HL-60 (cell line): Measurements from ENCODE around the gene FARS2.

ENCODE experiments used
- DNase-seq, 2 experiments: peaks; one replicate each; pipeline ENCODE4 v3.0.0-alpha.2; 2010 to 2020; ENCODE audit warnings: low read depth in 1 of 2, low spot score in 1 of 2
- H3K27ac ChIP-seq: fragments of 250-450 bp; sonication (Bioruptor Pico); replicated peaks from 2 replicates; pipeline ENCODE4 v1.5.1; 2020; ENCODE audit warnings: mild to moderate bottlenecking, moderate library complexity
- H3K27me3 ChIP-seq: fragments of 250-450 bp; sonication (Bioruptor Pico); 2 replicates; pipeline ENCODE4 v1.5.1; 2021; ENCODE audit warnings: mild to moderate bottlenecking, moderate library complexity; ENCODE audit not compliant: insufficient read depth, poor library complexity, severe bottlenecking
- H3K4me3 ChIP-seq: replicated peaks from 2 replicates; pipeline ENCODE4 v1.5.1; 2011; ENCODE audit warnings: mild to moderate bottlenecking, control low read depth, low read length; ENCODE audit not compliant: insufficient read depth
- GABPA ChIP-seq: IDR thresholded peaks from 2 replicates; pipeline ENCODE4 v1.6.1; 2012; ENCODE audit warnings: low read depth
- POLR2AphosphoS5 ChIP-seq: IDR thresholded peaks from 2 replicates; pipeline ENCODE4 v1.6.1; 2012; ENCODE audit warnings: low read depth
- SPI1 ChIP-seq: IDR thresholded peaks from 2 replicates; pipeline ENCODE4 v1.6.1; 2012; ENCODE audit warnings: low read depth, mild to moderate bottlenecking, borderline replicate concordance
- TF ChIP-seq, protein P1 (sequence below): IDR thresholded peaks from 2 replicates; pipeline ENCODE4 v1.6.1; 2012; ENCODE audit warnings: low read depth; ENCODE audit not compliant: insufficient replicate concordance
- TF ChIP-seq, protein P2 (sequence below): IDR thresholded peaks from one replicate; pipeline ENCODE4 v1.5.1; 2011; ENCODE audit warnings: low read length, control low read depth, inconsistent platforms; ENCODE audit not compliant: insufficient read depth

Gene FARS2

DNA sequence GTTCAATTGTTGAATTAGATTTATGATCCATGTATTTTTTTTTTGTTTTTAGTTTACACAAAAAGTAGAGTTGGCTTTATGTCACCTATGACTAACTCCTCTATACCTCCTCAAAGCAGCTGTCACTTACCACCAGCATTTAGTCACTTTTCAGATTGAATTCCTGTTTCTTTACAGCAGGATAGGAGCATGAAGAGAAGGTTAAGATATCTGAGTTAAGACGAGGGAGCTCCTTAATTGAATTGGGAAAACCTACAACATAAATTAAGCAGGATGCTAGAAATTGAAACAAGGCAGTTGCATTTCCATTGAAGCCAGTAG is 237.2 kb downstream of the FARS2 start:
- Histone ChIP-seq H3K27me3 (no peaks in the 10 kb centered on the region), H3K27ac (no peak overlapping the region), H3K4me3 (no peak overlapping the region)
- no peak for DNase-seq
- no peak for TF ChIP-seq SPI1
- TF ChIP-seq, protein P1, sequence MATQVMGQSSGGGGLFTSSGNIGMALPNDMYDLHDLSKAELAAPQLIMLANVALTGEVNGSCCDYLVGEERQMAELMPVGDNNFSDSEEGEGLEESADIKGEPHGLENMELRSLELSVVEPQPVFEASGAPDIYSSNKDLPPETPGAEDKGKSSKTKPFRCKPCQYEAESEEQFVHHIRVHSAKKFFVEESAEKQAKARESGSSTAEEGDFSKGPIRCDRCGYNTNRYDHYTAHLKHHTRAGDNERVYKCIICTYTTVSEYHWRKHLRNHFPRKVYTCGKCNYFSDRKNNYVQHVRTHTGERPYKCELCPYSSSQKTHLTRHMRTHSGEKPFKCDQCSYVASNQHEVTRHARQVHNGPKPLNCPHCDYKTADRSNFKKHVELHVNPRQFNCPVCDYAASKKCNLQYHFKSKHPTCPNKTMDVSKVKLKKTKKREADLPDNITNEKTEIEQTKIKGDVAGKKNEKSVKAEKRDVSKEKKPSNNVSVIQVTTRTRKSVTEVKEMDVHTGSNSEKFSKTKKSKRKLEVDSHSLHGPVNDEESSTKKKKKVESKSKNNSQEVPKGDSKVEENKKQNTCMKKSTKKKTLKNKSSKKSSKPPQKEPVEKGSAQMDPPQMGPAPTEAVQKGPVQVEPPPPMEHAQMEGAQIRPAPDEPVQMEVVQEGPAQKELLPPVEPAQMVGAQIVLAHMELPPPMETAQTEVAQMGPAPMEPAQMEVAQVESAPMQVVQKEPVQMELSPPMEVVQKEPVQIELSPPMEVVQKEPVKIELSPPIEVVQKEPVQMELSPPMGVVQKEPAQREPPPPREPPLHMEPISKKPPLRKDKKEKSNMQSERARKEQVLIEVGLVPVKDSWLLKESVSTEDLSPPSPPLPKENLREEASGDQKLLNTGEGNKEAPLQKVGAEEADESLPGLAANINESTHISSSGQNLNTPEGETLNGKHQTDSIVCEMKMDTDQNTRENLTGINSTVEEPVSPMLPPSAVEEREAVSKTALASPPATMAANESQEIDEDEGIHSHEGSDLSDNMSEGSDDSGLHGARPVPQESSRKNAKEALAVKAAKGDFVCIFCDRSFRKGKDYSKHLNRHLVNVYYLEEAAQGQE: no peak
- TF ChIP-seq, protein P2, sequence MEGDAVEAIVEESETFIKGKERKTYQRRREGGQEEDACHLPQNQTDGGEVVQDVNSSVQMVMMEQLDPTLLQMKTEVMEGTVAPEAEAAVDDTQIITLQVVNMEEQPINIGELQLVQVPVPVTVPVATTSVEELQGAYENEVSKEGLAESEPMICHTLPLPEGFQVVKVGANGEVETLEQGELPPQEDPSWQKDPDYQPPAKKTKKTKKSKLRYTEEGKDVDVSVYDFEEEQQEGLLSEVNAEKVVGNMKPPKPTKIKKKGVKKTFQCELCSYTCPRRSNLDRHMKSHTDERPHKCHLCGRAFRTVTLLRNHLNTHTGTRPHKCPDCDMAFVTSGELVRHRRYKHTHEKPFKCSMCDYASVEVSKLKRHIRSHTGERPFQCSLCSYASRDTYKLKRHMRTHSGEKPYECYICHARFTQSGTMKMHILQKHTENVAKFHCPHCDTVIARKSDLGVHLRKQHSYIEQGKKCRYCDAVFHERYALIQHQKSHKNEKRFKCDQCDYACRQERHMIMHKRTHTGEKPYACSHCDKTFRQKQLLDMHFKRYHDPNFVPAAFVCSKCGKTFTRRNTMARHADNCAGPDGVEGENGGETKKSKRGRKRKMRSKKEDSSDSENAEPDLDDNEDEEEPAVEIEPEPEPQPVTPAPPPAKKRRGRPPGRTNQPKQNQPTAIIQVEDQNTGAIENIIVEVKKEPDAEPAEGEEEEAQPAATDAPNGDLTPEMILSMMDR: no peak
- TF ChIP-seq GABPA: no peak
- no peak for TF ChIP-seq POLR2AphosphoS5

DNA sequence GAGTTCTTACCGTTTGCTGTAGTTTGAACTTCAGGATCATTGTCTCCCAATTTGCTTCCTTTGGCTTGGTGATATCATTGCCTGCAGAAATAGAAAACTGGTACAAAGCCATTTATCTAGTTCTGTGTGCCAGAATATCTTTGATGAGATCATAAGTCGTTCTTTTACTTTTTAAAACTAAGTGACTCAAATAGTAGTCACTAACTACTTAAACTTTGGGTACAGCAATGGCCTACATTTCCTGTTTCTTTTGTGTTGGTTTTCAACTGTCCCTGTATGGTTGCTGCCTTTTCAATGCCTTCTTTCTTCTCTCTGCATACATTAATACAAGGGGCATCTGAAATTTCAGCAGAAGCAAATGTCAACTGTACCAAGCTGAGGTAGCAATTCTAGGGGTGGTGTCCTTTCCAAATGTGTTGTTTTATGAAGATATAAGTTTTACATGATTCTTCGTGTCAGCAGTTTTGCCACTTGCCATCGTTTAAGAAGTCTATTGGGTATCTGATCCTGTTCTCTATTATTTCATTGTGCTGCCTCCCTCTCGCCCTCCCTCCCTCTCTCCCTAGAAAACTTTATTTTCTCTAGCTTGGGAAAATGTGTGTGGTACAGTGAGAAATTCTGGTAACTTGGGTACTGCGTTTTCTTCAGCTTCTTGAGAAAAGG is 238.5 kb downstream of the FARS2 start:
- H3K27me3 ChIP-seq: no peaks in the 10 kb centered on the region
- no peak overlapping the region for H3K4me3 ChIP-seq
- H3K27ac ChIP-seq: no peak overlapping the region
- TF ChIP-seq GABPA (no peak), SPI1 (no peak), POLR2AphosphoS5 (no peak)
- TF ChIP-seq, protein P2: no peak
- TF ChIP-seq, protein P1: no peak
- DNase-seq: no peak

DNA sequence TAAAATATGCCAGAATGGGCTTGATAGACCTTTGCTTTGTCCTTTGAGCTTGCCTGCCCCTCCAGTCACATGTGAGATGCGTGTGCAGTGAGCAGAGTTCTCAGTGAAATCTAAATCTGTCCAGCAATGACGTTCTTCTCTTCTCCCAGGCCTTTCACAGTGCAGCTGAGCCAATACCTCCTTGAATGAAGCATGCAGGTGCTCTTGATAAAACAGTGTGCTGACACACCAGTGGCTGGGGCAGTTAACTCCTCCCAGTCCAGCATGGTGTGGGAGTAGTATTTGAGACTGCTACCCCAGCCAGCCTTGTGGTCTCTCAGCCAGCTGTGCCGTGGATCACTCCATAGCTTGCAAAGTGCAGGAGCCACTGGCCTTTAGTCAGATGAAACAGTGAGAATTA is 240.5 kb downstream of the FARS2 start:
- no peak for DNase-seq
- Histone ChIP-seq H3K27me3 (no peaks in the 10 kb centered on the region), H3K4me3 (no peak overlapping the region), H3K27ac (no peak overlapping the region)
- TF ChIP-seq, protein P2: no peak
- TF ChIP-seq, protein P1: no peak
- TF ChIP-seq SPI1 (no peak), GABPA (no peak), POLR2AphosphoS5 (no peak)
